HG02678 (cell line): ENCODE results near the gene TSPAN14.

Experiments used
- ATAC-seq: cut with Tn5 transposase; IDR thresholded peaks from one replicate; pipeline ENCODE4 v1.9.1; 2021; ENCODE audit warnings: mild to moderate bottlenecking, moderate library complexity; ENCODE audit not compliant: unreplicated experiment

TSPAN14 gene

DNA sequence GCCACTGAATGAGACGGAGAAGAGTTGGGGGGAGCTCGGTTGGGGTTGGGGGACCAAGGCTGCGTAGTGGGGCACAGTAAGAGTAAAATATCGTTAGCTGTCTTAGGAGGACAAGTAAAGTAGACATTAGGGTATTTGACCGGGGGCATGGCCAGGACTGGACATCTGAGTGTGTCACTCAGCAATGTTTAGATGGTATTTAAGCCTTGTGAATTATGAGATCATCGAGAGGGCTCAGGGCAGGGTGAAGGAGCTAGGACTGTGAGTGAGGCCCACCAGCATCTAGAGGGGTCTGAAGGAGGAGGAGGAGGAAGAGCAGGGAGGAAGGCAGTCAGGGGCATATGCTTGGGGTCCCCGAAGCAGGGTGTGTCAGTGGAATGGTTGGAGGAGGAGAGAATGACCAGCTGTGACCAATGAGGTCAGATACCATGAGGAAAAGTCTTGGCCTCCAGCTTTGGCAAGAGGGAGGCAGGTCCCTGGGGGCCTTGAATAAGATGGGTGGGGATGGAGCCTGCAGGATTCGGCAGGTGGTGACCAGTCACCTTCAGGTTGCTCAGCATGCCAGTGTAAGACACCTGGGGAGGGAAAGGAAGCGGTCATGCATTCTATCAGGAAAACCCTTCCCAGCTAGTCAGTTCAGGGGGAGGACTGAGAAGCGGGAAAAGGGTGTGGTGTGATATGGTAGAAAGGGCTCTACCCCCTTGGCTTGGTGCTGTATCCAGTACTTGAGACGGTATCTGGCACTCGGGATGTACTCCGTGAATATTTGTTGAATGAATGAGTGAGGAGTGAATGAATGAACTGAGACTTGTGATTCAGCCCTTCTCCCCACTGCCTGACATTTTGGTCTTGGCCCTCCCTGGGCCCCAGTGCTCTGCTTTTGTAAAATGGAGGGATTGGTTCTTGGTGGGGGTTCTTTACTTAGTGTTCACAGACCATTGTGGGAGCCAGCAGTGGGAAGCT lies 48.8 kb downstream of the TSPAN14 start:
- no peak for ATAC-seq

DNA sequence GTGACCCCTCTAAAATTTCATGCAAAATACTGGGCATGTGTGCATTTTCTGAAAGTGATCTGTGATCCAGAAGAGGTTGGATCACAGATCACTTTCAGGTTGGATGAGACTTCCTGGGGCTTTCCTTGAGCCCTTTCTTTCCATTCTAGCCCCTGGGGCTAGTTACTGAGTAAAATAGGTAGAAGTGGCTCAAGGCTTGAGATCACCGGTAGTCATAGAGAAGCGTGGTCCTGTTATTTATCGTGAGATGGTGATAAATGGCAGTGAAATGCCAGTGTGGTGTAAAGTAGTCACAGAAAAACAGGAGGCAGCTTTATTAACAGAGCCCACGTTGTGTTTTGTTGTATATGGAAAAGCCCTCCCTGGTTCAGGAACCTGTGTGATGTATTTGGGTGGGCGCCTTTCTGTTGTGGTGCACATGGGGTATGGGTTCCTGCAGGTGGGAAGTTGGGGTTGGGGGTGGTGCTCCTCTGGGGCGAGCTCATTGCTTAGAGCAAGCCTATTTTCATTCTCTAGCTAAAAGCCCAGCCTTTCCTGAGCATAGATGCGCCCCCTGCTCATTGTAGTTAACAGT lies 49.6 kb downstream of the TSPAN14 start:
- no peak for ATAC-seq

DNA sequence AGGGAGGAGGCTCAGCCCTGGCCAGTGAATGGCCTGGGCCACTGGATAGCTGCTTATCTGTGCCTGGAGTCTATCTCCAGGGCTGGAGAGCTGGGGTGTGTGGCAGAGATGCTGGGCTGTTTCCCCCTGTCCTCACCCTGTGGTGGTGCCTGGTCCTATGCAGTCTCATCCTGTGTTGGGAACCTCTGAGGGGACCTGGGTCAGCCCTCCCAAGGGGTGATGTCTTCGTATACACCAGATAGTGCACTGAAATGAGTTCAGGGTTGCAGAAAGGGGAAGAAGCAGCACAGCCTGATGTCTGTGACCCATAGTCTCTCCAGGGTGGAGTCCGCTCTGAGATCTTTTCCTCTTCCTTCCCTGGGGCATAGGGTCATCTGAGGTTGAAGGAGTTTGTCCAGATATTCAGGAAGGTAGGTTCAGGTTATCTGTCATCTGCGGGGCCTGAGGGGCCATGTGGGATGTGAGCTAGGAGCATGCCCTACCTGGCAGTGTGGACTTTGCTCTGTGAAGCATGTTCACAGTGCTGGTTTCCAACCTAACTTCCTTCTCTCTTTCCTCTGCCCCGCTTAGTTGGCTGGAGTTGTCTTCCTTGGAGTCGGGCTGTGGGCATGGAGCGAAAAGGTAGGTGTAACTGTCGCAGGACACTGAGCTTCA lies 50.2 kb downstream of the TSPAN14 start:
- ATAC-seq, result no peak

DNA sequence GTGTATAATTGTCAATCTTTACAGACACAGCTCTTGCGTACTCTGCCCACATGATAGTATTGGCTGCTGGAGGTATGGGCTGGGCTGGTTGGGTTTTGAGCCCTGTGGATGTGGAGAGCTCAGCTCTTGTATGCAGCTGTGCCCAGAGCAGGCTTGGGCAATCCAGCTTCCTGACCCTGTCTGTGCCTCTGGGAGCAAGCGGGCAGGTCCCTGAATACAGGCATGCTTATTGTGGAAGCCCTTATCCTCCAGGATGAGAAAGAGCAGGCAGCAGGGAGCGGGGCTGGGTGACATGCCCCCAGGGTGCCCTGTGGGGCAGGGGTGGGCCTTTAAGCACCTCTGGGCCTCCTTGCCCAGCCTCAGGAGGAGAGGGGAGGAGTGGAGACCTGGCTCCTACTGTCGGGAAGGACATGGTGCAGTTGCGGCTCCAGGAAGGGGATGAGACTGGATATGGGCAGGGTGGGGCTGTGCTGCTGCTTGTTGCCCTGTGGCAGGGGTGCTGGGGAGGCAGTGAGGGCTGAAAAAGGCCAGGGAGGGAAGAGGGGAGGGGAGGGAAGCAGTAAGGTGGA lies 50.9 kb downstream of the TSPAN14 start:
- no peak for ATAC-seq

DNA sequence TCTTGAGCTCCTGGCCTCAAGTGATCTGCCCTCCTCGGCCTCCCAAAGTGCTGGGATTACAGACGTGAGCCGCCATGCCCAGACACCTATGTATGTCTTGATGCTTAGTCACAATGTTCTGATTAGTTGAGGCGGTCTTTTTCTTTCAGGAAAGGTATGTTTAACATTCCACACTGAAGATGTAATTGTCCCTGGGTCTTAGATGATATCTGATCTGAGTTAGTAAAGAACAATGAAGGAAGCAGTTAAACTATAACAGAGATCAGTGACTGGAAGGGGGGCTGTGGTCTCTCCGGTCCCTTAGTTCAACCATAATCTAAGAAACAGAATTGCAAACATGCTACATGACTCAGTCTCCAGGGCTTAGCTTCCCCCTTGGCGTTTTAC lies 52.1 kb downstream of the TSPAN14 start:
- no peak for ATAC-seq

DNA sequence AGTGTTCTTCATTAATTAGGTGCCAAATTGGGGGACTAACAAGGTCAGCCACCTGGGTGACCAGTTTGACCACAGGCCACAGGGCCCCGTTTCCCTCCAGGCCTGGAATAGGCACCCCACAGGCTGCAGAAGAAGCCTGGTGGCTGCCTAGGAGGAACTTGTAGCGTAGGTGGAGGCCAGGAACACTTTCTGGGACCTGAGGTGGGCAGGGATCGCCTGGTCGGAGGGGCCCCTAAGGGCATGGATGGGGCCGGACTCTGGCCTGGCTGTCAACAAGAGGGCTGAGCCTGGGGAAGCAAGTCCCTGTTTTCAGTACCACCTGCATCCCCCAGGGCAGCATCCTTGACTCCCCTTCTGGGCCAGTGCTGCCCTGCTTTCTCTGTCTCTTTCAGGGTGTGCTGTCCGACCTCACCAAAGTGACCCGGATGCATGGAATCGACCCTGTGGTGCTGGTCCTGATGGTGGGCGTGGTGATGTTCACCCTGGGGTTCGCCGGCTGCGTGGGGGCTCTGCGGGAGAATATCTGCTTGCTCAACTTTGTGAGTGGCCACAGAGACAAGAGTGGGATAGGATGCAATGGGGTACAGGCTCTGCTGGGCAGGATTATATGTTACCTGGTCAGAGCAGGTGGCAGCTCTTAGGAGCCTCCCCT lies 52.9 kb downstream of the TSPAN14 start:
- ATAC-seq, result no peak

DNA sequence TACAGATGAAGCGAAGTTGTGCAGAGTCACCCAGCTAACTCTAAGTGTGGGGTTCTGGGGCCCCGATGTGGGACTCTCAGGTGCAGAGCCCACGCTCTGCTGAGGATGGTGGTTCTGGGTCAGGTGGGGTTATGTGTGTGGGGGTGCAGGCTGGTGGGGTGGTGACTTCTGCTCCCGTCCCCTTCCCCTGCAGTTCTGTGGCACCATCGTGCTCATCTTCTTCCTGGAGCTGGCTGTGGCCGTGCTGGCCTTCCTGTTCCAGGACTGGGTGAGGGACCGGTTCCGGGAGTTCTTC lies 54.9 kb downstream of the TSPAN14 start:
- no peak for ATAC-seq

DNA sequence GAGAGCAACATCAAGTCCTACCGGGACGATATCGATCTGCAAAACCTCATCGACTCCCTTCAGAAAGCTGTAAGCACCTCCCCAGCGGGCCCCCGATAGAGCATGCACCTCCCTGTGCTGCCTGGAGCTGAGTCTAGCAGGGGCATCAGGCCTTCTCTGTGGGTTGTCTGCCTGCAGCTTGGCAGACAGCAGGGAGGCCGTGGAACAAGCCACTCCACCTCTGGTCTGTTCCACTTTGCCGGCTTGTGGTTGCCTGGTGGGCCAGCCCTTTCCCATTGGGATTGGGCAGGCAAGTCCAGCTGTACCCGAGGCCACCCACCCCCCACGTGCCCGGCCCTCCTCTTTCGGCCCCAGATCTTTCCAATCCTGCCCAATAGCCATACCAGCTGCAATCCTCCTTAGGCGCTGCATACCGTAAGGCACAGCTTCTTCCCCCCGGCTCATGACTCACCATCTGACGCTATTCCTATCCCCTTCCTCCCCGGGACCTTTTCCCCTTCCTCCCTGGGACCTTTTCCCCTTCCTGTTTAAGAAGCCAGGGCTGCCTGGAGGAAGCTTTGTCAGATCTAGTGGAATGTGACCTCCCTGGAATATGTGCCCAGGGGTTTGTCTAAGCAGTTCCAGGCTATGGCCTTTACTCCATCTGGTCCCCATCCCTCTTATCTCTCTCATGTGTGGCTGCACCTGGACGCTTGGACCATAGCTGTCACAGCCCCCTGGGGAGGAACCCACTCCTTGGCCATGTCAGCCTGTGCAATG lies 55.5 kb downstream of the TSPAN14 start:
- no peak for ATAC-seq

DNA sequence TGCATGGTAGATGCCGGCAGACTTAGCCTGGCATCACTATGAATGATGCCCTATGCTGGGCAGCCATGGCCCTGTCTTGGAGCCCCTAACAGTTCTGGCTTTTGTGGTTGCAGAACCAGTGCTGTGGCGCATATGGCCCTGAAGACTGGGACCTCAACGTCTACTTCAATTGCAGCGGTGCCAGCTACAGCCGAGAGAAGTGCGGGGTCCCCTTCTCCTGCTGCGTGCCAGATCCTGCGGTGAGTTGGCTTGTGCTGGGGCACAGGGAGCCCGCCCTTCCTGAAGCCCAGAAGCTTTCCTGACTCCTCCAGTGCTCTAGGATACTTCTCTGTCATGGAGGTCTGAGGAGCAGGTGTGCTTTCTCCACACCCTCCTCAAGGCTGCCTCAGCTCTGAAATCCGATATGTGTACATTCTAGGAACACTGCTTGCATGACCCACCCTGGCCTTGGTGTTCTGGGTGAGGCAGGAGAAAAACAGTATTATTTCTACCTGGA lies 58.0 kb downstream of the TSPAN14 start:
- no peak for ATAC-seq

DNA sequence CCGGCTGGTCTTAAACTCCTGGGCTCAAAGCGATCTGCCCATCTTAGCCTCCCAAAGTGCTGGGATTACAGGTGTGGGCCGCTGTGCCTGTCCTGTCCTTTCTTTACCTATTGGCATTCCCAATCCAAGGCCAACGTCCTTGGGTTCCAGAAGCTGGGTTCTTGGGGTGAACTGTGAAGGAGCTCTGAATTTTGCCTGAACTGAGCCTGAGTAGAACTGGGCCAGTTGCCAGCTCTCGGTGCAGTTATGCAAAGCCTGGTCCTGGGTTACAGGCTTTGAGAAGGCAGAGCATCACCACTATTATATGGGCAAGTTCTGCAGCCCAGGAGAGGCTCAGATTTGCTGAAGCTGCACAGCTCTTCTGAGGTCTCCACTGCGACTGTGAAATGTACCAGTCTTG lies 59.0 kb downstream of the TSPAN14 start:
- ATAC-seq, result no peak

DNA sequence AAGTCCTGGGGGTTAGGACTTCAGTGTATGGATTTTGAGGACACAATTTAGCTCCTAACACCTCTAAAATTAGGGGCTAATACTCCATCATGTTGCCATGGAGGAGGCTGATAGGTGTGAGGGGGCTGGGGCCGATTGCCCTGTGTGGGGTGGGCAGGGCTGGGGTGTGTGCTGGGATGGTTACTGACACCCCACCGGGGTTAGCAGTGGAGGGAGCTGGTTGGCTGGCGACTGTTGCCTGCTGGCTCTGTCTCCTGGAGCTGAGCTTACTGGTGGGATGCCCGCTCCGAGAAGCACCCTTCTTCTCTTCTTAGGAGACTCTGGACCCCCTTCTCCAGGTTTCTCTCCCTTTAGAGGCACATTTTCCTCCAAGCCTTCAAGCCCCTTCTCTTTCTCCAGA lies 61.4 kb downstream of the TSPAN14 start:
- ATAC-seq, result no peak

DNA sequence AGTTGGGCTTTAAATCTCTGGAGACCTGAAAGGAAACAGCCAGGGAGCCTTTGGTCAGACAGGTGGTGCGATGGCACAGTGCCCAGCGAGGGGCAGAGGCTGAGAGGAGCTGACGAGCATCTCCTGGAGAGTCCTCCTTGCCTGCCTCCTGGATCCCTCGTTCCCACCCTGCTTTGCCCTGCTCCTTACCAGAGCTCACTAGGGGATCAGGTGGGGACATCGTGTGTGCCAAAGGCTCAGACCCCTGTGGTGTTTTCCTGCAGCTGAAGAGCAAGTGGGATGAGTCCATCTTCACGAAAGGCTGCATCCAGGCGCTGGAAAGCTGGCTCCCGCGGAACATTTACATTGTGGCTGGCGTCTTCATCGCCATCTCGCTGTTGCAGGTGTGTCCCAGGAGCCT lies 61.8 kb downstream of the TSPAN14 start:
- ATAC-seq, result no peak

DNA sequence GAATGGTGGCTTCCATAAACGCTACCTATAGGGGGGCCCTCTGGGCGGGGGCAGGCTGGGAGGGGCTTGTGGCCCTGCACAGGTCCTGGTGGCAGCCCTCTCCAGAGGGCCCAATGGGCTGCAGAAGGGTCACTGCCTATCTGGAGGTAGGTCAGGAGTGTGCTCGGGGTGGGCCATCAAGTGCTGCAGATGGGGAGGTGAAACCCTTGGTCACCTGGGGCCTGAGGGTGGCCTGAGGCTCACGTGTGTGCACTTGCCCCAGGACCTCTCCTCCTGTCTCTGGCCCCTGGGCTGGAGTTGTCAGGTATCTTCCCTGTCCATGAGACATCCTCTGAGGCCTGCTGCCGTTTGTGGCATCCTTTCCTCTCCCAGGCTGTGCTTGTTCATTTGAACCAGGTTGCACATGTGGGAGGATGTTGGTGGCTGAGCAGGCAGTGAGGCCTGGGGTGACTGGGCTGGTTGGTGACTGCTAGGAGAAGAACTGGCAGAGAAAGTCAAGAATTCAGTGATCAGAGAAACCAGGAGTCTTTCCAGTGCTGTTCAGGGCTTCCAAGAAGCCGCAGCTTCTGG lies 62.5 kb downstream of the TSPAN14 start:
- no peak for ATAC-seq

DNA sequence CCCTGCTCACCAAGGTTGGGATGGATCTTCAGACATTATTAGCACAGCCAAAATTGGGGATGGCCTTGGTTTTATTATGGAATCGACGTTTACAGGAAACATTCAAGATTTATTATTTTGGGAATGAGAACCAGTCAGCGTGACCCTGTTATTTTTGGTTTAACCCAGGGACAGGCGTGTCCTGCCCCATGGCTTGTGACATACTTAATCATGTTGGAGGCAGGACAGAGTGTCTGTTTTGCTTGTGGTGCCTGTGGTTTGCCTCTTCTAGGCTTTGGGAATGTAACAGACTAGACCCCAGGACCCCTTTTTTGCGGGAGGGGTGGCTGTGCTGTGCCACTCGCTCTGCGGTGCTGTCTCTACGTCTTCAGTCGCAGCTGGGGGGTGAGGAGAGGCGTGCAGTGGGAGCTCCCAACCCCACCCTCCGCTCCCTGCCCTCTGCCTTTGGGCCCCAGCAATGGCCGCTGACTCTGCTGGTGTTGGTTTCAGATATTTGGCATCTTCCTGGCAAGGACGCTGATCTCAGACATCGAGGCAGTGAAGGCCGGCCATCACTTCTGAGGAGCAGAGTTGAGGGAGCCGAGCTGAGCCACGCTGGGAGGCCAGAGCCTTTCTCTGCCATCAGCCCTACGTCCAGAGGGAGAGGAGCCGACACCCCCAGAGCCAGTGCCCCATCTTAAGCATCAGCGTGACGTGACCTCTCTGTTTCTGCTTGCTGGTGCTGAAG lies 63.5 kb downstream of the TSPAN14 start:
- no peak for ATAC-seq

DNA sequence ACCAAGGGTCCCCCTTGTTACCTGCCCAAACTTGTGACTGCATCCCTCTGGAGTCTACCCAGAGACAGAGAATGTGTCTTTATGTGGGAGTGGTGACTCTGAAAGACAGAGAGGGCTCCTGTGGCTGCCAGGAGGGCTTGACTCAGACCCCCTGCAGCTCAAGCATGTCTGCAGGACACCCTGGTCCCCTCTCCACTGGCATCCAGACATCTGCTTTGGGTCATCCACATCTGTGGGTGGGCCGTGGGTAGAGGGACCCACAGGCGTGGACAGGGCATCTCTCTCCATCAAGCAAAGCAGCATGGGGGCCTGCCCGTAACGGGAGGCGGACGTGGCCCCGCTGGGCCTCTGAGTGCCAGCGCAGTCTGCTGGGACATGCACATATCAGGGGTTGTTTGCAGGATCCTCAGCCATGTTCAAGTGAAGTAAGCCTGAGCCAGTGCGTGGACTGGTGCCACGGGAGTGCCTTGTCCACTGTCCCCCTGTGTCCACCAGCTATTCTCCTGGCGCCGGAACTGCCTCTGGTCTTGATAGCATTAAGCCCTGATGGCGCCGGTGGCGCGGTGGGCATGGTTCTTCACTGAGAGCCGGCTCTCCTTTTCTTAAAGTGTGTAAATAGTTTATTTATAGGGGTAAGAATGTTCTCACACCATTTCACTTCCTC lies 64.2 kb downstream of the TSPAN14 start:
- ATAC-seq, result peak; percentile 36

DNA sequence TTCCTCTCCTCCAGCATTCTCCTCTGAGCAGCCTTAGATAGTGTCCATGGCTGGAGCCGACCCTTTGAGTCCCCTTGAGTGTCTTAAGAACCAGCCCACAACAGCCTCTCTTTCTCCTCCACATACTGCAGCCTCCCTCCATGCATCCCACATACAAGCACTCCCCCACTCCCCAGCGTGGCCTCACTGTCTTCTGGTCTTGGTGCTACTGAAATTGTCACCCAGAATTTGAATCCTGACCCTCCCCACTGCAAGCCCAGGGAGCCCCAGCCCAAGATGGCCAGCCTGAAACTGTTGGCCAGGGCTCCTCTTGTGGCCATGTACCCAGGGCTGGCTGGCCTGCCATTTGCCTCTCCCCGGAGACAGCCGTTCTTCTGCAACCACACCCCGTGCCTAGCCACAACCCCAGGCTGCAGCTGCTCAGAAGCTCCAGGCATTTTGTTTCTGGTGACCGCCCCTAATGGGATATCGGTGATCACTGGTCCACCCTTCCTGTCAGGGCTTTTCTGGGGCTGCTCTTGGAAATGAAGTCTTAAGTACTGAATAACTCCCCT lies 64.8 kb downstream of the TSPAN14 start:
- peak; percentile 18 for ATAC-seq

DNA sequence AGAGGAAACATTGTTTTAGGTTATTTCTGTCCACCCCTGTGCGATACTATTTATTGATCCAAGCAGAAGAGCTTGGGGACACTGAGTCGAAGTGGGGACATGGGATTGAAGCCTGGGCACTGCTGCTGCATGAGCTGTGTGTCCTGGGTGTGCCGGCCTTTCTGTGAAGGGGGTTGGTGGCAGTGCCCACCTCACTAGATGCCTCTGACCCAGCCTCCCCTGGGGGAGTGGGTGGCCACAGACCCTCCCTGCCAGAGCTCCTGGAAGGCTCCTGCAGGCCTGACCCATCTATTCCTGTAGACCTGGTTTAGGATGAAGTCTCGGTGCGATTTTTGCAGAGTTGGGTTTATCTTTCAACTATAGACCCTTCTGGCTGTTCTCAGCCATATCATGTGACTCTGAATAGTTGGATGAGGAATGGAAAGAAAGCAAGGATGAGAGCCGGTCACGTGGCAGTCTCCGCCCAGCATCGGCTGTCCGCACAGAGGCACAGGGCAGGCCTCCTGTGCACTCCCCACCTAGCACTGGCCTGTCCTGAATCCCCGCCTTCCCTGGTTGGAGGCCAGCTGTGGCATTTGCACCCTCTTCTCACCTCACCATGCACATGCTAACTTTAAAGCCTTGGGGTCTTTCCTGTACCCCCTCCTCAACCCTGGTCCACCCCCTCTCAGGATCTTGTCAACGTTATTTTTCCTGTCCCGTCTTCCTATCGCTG lies 66.0 kb downstream of the TSPAN14 start:
- ATAC-seq, result no peak
